SK-N-DZ (cell line): ENCODE data around the gene CA11.
"Not testable (repeated sequence)": the region's sequence is repeated elsewhere in the genome, so short reads cannot be mapped to it uniquely, and the experiment has no call there.

Source experiments
- DNase-seq: peaks from one replicate; pipeline ENCODE4 v3.0.0-alpha.2; 2015; ENCODE audit warnings: low spot score

The CA11 gene

GRCh38 chr19:48642862-48643261 lies 3.1 kb downstream of the CA11 start:
- DNase-seq = no peak

GRCh38 chr19:48641850-48642249 lies 4.1 kb downstream of the CA11 start:
- no peak for DNase-seq

- no peak for DNase-seq
These were observed 6.3 kb downstream of the CA11 start for GRCh38 chr19:48639483-48640375.

GRCh38 chr19:48638831-48639381 lies 7.1 kb downstream of the CA11 start:
- DNase-seq = no peak

- DNase-seq = peak; percentile 90
These were observed 7.8 kb downstream of the CA11 start for GRCh38 chr19:48637948-48638830.

GRCh38 chr19:48637449-48637947 lies 8.5 kb downstream of the CA11 start:
- peak; percentile 98 for DNase-seq

GRCh38 chr19:48636859-48637448 lies 9.0 kb downstream of the CA11 start, which contains the start of gene DBP:
Gene DBP, minus strand, starts transcription at chr19:48637379. Its CDS starts 385 bp downstream, at chr19:48636994.
- no peak for DNase-seq

- DNase-seq = no peak
These were observed 9.8 kb downstream of the CA11 start for GRCh38 chr19:48635966-48636858.

GRCh38 chr19:48635263-48635965 lies 10.6 kb downstream of the CA11 start:
- no peak for DNase-seq

GRCh38 chr19:48634424-48635262 lies 11.3 kb downstream of the CA11 start:
- peak; percentile 93 for DNase-seq

- DNase-seq = no peak
These were observed 12.0 kb downstream of the CA11 start for GRCh38 chr19:48634036-48634342.

GRCh38 chr19:48633148-48634035 lies 12.6 kb downstream of the CA11 start:
- no peak for DNase-seq

GRCh38 chr19:48632692-48633147 lies 13.3 kb downstream of the CA11 start:
- DNase-seq = no peak

GRCh38 chr19:48632286-48632685 lies 13.7 kb downstream of the CA11 start:
- not testable (repeated sequence) for DNase-seq

GRCh38 chr19:48631225-48631624 lies 14.8 kb downstream of the CA11 start:
- no peak for DNase-seq

- DNase-seq = no peak
These were observed 15.5 kb downstream of the CA11 start for GRCh38 chr19:48630296-48631063.
